Measurements from ENCODE around the gene RALGPS1. TPM values are rescaled to one million over a fixed set of nuclear protein-coding genes. Genes with fewer than 3 reads are reported as not detected.

Gene RALGPS1
- total RNA-seq, 1 experiment from 2014 or later = 2.2 TPM

GRCh38 chr9:127222388-127223095 is 308.0 kb downstream of the RALGPS1 start:
- DNase-seq (ENCODE audit: low spot score) = no peak

- DNase-seq (ENCODE audit: low spot score) = no peak
These were observed 308.7 kb downstream of the RALGPS1 start for GRCh38 chr9:127223266-127223665.

GRCh38 chr9:127223810-127224177 is 309.2 kb downstream of the RALGPS1 start:
- no peak for DNase-seq (ENCODE audit: low spot score)

- DNase-seq (ENCODE audit: low spot score) = peak; percentile 79
These were observed 309.7 kb downstream of the RALGPS1 start for GRCh38 chr9:127224178-127224882.

- peak; percentile 77 for DNase-seq (ENCODE audit: low spot score)
These were observed 310.5 kb downstream of the RALGPS1 start for GRCh38 chr9:127224883-127225739.

GRCh38 chr9:127225801-127226625 is 311.4 kb downstream of the RALGPS1 start:
- DNase-seq (ENCODE audit: low spot score) = no peak

- DNase-seq (ENCODE audit: low spot score) = no peak
These were observed 315.3 kb downstream of the RALGPS1 start for GRCh38 chr9:127229691-127230417.

- no peak for DNase-seq (ENCODE audit: low spot score)
These were observed 317.1 kb downstream of the RALGPS1 start for GRCh38 chr9:127231666-127232065.

GRCh38 chr9:127232833-127233549 is 318.4 kb downstream of the RALGPS1 start:
- DNase-seq (ENCODE audit: low spot score) = no peak

- DNase-seq (ENCODE audit: low spot score) = no peak
These were observed 319.0 kb downstream of the RALGPS1 start for GRCh38 chr9:127233550-127233949.

- no peak for DNase-seq (ENCODE audit: low spot score)
These were observed 319.4 kb downstream of the RALGPS1 start for GRCh38 chr9:127233989-127234388.

GRCh38 chr9:127237801-127238200 is 323.2 kb downstream of the RALGPS1 start:
- no peak for DNase-seq (ENCODE audit: low spot score)

GRCh38 chr9:127241354-127241753 is 326.8 kb downstream of the RALGPS1 start:
- no peak for DNase-seq (ENCODE audit: low spot score)

- no peak for DNase-seq (ENCODE audit: low spot score)
These were observed 330.3 kb downstream of the RALGPS1 start for GRCh38 chr9:127244609-127245601.

GRCh38 chr9:127245637-127246164 is 331.1 kb downstream of the RALGPS1 start:
- DNase-seq (ENCODE audit: low spot score) = no peak

- DNase-seq (ENCODE audit: low spot score) = no peak
These were observed 333.7 kb downstream of the RALGPS1 start for GRCh38 chr9:127248241-127248640.

- DNase-seq (ENCODE audit: low spot score) = no peak
These were observed 335.3 kb downstream of the RALGPS1 start for GRCh38 chr9:127249877-127250276.

GRCh38 chr9:127250896-127251391 is 336.4 kb downstream of the RALGPS1 start:
- DNase-seq (ENCODE audit: low spot score) = no peak
